ENCODE data around the gene FMO5. TPM values are rescaled to one million over a fixed set of nuclear protein-coding genes. Genes with fewer than 3 reads are reported as not detected.
"Not testable (repeated sequence)": the region's sequence is repeated elsewhere in the genome, so short reads cannot be mapped to it uniquely, and the experiment has no call there.

The FMO5 gene
- total RNA-seq, 1 donor from 2014 or later = 1.2 TPM

DNA sequence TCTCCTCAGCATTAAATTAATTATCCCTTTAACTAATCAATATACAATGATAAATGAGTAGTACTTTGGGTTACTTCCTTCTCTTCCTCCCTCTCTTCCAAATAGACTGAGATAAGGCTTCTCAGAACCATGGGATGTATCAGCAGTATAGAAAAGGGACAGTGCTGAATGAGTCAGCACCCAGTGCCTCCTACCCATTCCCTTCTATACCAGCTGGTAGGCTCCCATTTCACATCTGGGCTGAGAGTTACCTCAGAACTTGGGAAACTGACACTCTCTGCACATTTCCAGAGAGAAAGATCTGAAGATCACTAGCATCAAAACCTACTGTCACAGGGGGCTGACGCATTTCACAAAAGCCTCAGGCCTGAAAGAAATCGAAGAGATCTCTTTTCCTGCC is 68.0 kb downstream of the FMO5 start:
- DNase-seq (ENCODE audit: extremely low read depth, low read depth, low spot score) = not testable (repeated sequence)

DNA sequence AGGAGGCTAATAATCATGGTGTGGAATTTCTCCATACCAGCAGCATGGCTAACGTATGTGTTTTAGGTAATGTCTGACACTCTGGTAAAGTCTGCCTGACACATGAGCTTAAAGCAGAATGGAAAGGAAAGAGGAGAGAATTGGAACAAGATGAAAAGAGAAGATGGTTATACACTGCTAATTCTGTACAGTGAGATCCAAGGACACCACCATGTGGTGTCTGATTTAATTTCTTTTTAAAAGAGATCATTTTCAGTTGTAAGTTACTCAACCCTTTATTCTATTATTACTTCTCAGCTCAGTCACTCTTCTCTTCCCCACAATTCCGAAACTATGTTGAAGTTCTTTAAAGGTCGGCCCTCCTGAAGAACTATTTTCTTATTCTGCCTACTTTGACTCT is 68.5 kb downstream of the FMO5 start:
- no peak for DNase-seq (ENCODE audit: extremely low read depth, low read depth, low spot score)

DNA sequence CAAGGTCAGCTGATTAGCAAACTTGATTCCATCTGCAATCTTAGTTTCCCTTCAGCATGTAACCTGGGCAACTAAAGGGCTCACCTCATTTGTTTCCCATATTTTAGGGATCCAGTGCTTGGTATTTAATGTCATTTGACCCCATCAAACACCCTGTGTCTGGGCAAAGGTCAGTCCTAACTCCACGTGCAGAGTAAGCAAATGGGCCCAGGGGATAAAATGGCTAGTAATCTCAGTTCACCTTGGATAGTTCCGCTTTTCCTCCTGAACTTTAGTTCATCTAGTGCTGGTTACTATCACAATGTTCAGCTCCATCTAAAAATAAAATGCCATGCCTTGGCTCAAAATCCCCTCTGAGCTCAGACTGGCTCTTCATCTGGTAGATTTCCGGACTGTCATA is 72.4 kb downstream of the FMO5 start:
- no peak for DNase-seq (ENCODE audit: extremely low read depth, low read depth, low spot score)

DNA sequence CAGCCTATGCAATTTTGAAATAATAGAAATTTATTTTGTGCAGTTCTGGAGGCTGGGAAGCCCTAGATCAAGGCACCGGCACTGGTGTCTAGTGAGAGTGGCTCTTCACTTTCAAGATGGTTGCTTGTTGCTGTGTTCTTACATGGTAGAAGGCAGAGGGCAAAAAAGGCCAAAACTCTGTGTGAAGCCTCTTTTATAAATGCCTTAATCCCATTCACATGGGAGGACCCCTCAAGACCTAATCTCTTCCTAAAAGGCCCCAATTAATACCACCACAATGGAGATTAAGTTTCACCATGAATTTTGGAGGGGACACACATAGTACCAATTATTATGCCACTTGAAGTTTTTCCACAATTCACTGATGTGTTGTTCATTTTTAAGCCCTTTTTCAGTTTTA is 73.9 kb downstream of the FMO5 start:
- DNase-seq (ENCODE audit: extremely low read depth, low read depth, low spot score) = no peak

DNA sequence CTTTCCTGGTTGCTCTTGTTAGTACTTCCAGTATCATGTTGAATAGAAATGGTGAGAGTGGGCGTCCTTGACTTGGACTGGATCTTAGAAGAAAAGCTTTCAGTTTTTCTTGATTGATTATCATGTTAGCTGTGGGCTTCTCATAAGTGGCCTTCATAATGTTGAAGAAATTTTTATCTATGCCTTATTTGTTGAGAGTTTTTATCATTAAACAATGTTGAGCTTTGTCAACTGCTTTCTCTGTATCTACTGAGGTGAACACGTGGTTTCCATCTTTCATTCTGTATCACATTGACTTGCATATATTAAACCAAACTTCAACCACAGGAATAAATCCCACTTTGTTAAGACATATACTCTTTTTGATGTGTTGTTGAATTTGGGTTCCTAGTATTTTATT is 82.3 kb downstream of the FMO5 start:
- DNase-seq (ENCODE audit: extremely low read depth, low read depth, low spot score) = no peak

Other genes with a start within 250 kb of the FMO5 start
- 7.7 and 8.5 TPM in 2 replicates for gene PRKAB2, start 52.9 kb downstream of the FMO5 start, total RNA-seq
- gene CHD1L, start 17.3 kb upstream of the FMO5 start, total RNA-seq = 23.1 and 27.3 TPM in 2 replicates

All from glomerular endothelial cell (primary cell).